Activated naive CD8-positive, alpha-beta T cell treated with anti-CD3 and anti-CD28 coated beads, Interleukin-2, amount 50 U/mL, for 24 hours (primary cell): ENCODE results near the gene SDHA.

Source experiments
- ATAC-seq: fragments of 150-1000 bp; cut with Tn5 transposase; one replicate; pipeline ENCODE4 v1.10.0; 2021
- DNase-seq: peaks from one replicate; pipeline ENCODE4 v3.0.0; 2021
- H3K27ac Mint-ChIP-seq: one replicate; pipeline ENCODE4 v1.8.0; 2021; ENCODE audit warnings: mild to moderate bottlenecking, mixed read lengths
- H3K27me3 Mint-ChIP-seq: one replicate; pipeline ENCODE4 v1.8.0; 2021; ENCODE audit warnings: mixed read lengths
- H3K36me3 Mint-ChIP-seq: one replicate; pipeline ENCODE4 v1.8.0; 2021; ENCODE audit warnings: low read depth, mixed read lengths
- H3K4me1 Mint-ChIP-seq: one replicate; pipeline ENCODE4 v1.8.0; 2021; ENCODE audit warnings: mixed read lengths
- H3K4me3 Mint-ChIP-seq: one replicate; pipeline ENCODE4 v1.8.0; 2021; ENCODE audit warnings: mild to moderate bottlenecking, moderate library complexity, mixed read lengths
- H3K9me3 Mint-ChIP-seq: one replicate; pipeline ENCODE4 v1.8.0; 2021; ENCODE audit warnings: mixed read lengths

The SDHA gene

DNA sequence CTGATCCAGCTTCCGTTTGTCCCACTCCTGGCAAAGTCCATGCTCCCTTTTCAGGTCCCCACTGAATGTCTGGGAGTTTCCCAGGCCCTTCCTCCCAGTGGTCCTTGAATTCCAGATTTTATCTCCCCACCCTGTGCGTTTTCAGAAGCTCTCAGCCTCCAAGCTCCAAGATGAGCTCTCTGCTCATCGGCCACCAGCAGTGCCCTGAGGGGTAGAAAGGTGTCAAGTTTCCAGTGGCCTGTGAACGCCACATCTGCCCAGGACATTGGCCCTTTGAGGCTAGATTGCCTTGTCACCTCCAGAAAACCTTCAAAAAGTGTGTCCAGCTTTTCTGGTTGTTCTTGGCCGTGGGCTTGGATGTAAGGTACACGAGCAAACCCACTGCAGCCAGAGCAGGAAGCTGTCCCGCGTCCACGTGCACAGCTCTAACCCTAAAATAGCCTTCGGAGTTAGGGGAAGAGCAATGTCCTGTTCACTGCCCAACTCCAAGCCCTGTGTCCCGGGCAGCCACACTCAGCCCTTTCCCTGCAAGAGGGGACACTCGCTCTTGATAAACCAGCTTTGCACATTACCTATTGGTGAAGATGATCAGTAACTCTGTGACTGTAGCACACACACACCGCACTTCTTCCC lies 37.7 kb upstream of the SDHA start:
- DNase-seq (no peak), ATAC-seq (no peak)
- Mint-ChIP-seq H3K9me3 (no peaks in the 10 kb centered on the region), H3K27me3 (peaks cover 4% of the 10 kb centered on the region), H3K4me1 (no peaks in the 10 kb centered on the region), H3K27ac (no peak overlapping the region), H3K4me3 (no peak overlapping the region), H3K36me3 (no peaks in the 10 kb centered on the region)

- ATAC-seq (no peak), DNase-seq (no peak)
- Mint-ChIP-seq H3K9me3 (no peaks in the 10 kb centered on the region), H3K36me3 (no peaks in the 10 kb centered on the region), H3K4me3 (no peak overlapping the region), H3K27me3 (peaks cover 4% of the 10 kb centered on the region), H3K4me1 (no peaks in the 10 kb centered on the region), H3K27ac (no peak overlapping the region)
Observed at GRCh38 chr5:181160-181559, 37.0 kb upstream of the SDHA start.

DNA sequence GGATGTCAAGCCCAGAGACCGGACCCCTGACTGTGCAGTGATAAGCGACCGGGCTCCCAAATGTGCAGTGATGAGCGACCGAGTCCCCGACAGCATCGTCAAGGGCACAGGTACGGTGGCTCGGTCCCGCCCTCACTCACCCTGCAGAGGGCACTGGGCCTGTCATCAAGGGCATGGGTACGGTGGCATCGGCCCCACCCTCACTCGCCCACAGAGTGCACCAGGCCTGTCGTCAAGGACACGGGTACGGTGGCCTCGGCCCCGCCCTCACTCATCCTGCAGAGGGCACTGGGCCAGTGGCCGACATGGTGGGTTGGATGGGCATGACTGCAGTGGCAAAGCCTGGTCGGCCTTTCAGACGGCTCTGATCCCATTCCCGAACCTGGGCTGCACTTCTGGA lies 36.6 kb upstream of the SDHA start:
- H3K27ac Mint-ChIP-seq: no peak overlapping the region
- H3K4me1 Mint-ChIP-seq: no peaks in the 10 kb centered on the region
- H3K36me3 Mint-ChIP-seq: no peaks in the 10 kb centered on the region
- ATAC-seq (no peak), DNase-seq (no peak)
- H3K9me3 Mint-ChIP-seq: no peaks in the 10 kb centered on the region
- peaks cover 4% of the 10 kb centered on the region for H3K27me3 Mint-ChIP-seq
- H3K4me3 Mint-ChIP-seq: no peak overlapping the region

GRCh38 chr5:182126-182525 lies 36.0 kb upstream of the SDHA start:
- H3K36me3 Mint-ChIP-seq: no peaks in the 10 kb centered on the region
- ATAC-seq (no peak), DNase-seq (no peak)
- H3K9me3 Mint-ChIP-seq: no peaks in the 10 kb centered on the region
- no peaks in the 10 kb centered on the region for H3K4me1 Mint-ChIP-seq
- no peak overlapping the region for H3K4me3 Mint-ChIP-seq
- no peak overlapping the region for H3K27ac Mint-ChIP-seq
- peaks cover 4% of the 10 kb centered on the region for H3K27me3 Mint-ChIP-seq

DNA sequence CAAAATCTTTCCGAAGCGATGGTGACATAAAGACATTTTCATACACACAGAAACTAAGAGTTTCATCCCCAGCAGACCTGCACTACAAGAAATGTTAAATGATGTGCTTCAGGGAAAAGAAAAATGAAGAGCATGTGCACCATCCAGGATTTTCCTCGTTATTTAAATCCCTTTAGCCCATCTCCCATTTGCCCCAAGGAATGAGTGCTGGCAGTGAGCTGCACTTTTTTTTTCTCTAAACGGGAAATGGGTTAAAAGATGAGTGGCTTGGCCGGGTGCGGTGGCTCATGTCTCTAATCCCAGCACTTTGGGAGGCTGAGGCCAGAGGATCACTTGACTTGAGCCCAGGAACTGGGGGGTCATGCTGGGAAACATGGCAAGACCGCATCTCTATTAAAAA lies 33.6 kb upstream of the SDHA start:
- Mint-ChIP-seq H3K27me3 (peaks cover 7% of the 10 kb centered on the region), H3K4me1 (peaks cover 5% of the 10 kb centered on the region), H3K27ac (no peak overlapping the region), H3K9me3 (no peaks in the 10 kb centered on the region), H3K36me3 (no peaks in the 10 kb centered on the region), H3K4me3 (no peak overlapping the region)
- ATAC-seq (no peak), DNase-seq (no peak)

GRCh38 chr5:185095-186070 lies 32.7 kb upstream of the SDHA start:
- DNase-seq (no peak), ATAC-seq (no peak)
- Mint-ChIP-seq H3K27ac (no peak overlapping the region), H3K9me3 (no peaks in the 10 kb centered on the region), H3K36me3 (no peaks in the 10 kb centered on the region), H3K4me3 (no peak overlapping the region), H3K4me1 (peaks cover 9% of the 10 kb centered on the region), H3K27me3 (peaks cover 7% of the 10 kb centered on the region)

DNA sequence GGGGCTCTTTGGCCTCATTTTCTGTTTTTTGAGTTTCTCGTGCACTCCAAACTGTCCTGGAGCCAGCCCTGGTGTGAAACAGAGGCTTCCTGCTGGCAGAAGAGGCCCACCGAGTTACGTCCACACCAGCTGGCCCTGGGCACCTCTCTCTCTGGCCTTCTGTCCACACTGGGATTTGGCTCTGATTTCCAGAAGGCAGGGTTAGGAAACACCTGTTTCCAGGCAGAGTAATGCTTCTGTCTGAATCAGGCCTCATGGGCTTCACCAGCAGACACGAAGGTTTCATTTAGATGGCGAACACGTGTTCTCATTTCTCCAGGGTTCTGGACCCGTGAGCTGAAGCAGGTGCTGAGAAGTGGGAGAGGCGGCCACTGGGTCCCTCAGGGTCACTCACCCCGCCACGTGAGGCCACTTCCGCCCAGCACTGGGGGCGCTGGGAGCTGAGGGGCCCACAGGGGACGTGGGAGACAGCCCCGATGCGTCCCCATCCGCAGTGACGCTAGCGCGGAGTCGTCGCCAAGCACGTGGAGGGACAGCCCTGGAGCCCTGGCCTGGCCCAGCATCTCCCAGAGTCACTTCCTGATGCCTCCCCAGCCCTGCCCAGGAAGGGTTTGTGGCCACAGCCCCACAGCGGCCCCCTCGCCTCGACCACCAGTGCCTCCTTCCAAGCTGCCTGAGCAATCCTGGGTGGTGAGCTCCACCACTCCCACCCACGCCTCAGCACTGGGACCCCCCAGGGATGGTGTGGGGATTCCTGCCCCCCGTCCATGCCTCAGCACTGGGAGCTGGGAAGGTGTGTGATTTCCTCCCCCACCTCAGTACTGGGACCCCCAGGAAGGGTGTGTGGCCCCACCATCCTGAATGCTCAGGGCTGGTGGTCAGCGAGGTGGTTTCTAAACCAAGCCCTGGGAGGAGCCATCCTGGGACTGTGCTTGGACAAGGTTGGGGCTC lies 31.8 kb upstream of the SDHA start:
- ATAC-seq (no peak), DNase-seq (no peak)
- Mint-ChIP-seq H3K36me3 (no peaks in the 10 kb centered on the region), H3K27ac (no peak overlapping the region), H3K9me3 (no peaks in the 10 kb centered on the region), H3K27me3 (peaks cover 7% of the 10 kb centered on the region), H3K4me3 (no peak overlapping the region), H3K4me1 (peaks cover 9% of the 10 kb centered on the region)

DNA sequence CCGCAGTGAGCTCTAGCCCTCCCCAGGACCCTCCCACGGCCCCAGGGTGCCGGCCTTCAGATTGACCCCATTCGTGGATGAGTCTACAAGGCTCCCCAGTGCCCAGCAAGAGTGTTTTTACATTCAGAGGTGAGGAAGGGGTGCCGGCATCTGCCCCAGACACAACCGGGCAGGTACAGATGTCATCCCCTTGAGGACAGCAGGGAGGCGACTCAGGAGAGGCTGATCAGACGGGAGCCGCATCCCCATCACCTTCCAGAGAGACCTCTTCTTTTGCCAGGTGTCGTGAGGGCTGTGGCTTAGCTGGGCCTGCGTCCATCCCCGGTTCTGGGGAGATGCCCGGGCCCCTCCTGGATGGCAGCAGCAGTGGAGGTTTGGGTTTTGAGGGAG lies 31.1 kb upstream of the SDHA start:
- Mint-ChIP-seq H3K36me3 (no peaks in the 10 kb centered on the region), H3K4me3 (no peak overlapping the region), H3K4me1 (peaks cover 9% of the 10 kb centered on the region), H3K9me3 (no peaks in the 10 kb centered on the region), H3K27ac (no peak overlapping the region), H3K27me3 (peaks cover 7% of the 10 kb centered on the region)
- no peak for ATAC-seq
- DNase-seq: no peak

GRCh38 chr5:187617-188451 lies 30.3 kb upstream of the SDHA start:
- no peak for DNase-seq
- H3K27me3 Mint-ChIP-seq: peaks cover 12% of the 10 kb centered on the region
- no peaks in the 10 kb centered on the region for H3K36me3 Mint-ChIP-seq
- H3K4me1 Mint-ChIP-seq: peaks cover 9% of the 10 kb centered on the region
- no peak overlapping the region for H3K27ac Mint-ChIP-seq
- no peaks in the 10 kb centered on the region for H3K9me3 Mint-ChIP-seq
- H3K4me3 Mint-ChIP-seq: peak overlapping the region; percentile 21
- ATAC-seq: no peak

DNA sequence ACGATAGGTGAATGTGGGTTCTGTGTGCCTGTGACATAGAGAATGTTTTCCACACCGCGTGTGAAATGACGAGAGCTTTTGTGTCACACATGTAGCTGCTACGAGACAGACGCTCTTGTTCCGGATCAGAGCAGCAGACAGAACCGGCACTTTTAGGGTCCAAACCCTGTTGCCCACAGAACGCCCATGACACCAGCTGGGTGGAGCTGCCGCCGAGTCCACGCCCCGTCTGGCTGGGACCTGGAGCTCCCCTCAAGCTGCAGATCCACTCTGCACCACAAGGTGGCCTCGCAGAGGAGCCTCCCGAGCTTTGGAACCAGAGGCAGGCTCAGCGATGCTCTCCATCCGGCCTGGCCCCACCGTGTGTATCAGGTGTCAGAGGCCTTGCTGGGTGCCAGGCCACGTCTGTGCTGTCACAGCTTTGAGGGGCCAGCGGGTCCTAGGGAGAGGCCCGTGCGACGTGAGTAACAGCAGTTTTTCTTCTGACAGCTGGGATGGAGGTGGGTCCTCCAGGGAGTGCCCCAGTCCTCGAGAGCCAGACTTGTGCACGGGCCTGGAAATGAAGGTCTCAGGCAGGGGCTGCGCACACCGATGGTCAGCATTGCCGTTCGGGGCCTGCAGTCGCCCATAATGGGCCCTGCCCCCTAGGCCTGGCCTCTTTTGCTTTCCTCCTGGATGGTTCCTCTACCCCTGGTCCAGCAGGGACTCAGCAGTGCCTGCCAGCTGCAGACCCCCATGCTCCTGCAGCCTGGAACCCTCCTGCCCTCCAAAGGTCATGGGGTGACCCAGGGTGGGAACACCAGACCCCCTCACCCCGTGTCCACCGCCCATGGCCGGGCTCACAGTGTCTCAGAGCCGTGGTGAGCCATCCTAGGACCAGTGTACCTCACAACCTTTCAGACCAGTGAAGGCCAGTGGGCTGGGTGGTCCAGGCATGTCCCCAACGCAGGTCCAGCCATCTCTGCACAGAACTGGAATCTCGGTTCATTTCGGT lies 29.3 kb upstream of the SDHA start:
- Mint-ChIP-seq H3K9me3 (no peaks in the 10 kb centered on the region), H3K4me3 (peak overlapping the region; percentile 21)
- ATAC-seq: peak; percentile 93

DNA sequence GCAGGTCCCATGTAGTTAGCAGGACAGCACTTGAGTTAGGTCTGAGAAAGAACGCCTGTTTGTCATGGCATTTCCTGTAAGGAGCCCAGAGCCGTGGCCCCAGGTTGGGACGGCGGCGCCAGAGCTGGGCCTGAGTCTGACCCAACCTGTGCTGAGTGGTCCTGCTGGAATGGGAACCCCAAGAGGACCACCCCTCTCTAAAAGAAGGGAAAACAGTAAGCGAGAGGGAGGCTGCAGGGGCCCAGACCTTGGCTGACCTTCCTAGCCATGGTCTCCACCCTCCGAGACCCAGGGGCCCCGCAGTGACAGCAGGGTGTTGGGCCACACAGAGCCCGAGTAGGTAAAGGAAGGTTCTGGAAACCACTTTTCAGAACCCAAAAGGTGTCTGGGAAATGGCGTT lies 28.6 kb upstream of the SDHA start:
- Mint-ChIP-seq H3K4me3 (no peak overlapping the region), H3K36me3 (no peaks in the 10 kb centered on the region), H3K4me1 (peaks cover 9% of the 10 kb centered on the region), H3K27ac (no peak overlapping the region), H3K27me3 (peaks cover 12% of the 10 kb centered on the region), H3K9me3 (no peaks in the 10 kb centered on the region)
- no peak for DNase-seq
- no peak for ATAC-seq

More for the DNA sequence above, 29.3 kb upstream of the SDHA start:
- Mint-ChIP-seq H3K4me1 (peaks cover 9% of the 10 kb centered on the region), H3K27me3 (peaks cover 12% of the 10 kb centered on the region), H3K36me3 (no peaks in the 10 kb centered on the region), H3K27ac (no peak overlapping the region)
- DNase-seq: peak; percentile 90

DNA sequence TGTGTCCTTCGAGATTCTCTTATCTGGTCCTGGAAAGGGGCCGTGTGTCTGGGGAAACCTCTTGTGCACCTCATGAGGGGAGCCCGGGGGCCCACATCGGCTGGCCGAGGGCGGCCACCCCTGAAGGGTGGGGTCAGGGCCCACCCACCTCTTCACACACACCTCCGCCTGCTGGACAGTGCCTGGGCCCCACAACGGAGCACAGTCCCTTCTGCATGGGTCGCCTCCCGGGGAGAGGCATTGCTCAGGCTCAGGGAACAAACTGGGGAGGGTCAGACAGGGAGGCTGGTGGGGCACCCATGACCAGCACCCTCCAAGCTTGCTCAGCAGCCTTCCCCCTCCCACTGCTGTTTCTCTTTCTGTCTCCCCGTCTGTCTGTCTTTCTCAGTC lies 28.1 kb upstream of the SDHA start:
- ATAC-seq (no peak), DNase-seq (no peak)
- H3K36me3 Mint-ChIP-seq: no peaks in the 10 kb centered on the region
- peaks cover 9% of the 10 kb centered on the region for H3K4me1 Mint-ChIP-seq
- no peak overlapping the region for H3K4me3 Mint-ChIP-seq
- no peak overlapping the region for H3K27ac Mint-ChIP-seq
- peaks cover 12% of the 10 kb centered on the region for H3K27me3 Mint-ChIP-seq
- H3K9me3 Mint-ChIP-seq: no peaks in the 10 kb centered on the region
